Mesothelial cell of epicardium (in vitro differentiated cells): Measurements from ENCODE around the gene LPIN1. TPM values are rescaled to one million over a fixed set of nuclear protein-coding genes. Genes with fewer than 3 reads are reported as not detected.

Experiments used
- DNase-seq, 2 experiments: peaks; one replicate each; pipeline ENCODE4 v3.0.0; 2021; ENCODE audit warnings: low spot score in 2 of 2; ENCODE audit not compliant: unreplicated experiment in 2 of 2
- H3K27ac Mint-ChIP-seq: 2 replicates; pipeline ENCODE4 v1.8.0; 2021; ENCODE audit warnings: mixed read lengths
- H3K27me3 Mint-ChIP-seq: 2 replicates; pipeline ENCODE4 v1.8.0; 2021; ENCODE audit warnings: low read depth, mixed read lengths
- H3K36me3 Mint-ChIP-seq: 2 replicates; pipeline ENCODE4 v1.8.0; 2021; ENCODE audit warnings: mixed read lengths
- H3K4me1 Mint-ChIP-seq: 2 replicates; pipeline ENCODE4 v1.8.0; 2021; ENCODE audit warnings: mixed read lengths
- H3K4me3 Mint-ChIP-seq: 2 replicates; pipeline ENCODE4 v1.8.0; 2021; ENCODE audit warnings: mild to moderate bottlenecking, moderate library complexity, mixed read lengths
- H3K9me3 Mint-ChIP-seq: 2 replicates; pipeline ENCODE4 v1.8.0; 2021; ENCODE audit warnings: mixed read lengths
- total RNA-seq: library from RNA; stranded (reverse); gene quantifications from 3 replicates; pipeline ENCODE4 v1.2.1, GENCODE V29; 2021
- TF ChIP-seq, protein P1 (sequence below): fragments of 200-600 bp; sonication (generic); IDR thresholded peaks from one replicate; pipeline ENCODE4 v1.5.0; 2021; ENCODE audit warnings: antibody characterized with exemption; ENCODE audit not compliant: unreplicated experiment

The LPIN1 gene
- total RNA-seq, 1 donor from 2014 or later, result 36.1 TPM

DNA sequence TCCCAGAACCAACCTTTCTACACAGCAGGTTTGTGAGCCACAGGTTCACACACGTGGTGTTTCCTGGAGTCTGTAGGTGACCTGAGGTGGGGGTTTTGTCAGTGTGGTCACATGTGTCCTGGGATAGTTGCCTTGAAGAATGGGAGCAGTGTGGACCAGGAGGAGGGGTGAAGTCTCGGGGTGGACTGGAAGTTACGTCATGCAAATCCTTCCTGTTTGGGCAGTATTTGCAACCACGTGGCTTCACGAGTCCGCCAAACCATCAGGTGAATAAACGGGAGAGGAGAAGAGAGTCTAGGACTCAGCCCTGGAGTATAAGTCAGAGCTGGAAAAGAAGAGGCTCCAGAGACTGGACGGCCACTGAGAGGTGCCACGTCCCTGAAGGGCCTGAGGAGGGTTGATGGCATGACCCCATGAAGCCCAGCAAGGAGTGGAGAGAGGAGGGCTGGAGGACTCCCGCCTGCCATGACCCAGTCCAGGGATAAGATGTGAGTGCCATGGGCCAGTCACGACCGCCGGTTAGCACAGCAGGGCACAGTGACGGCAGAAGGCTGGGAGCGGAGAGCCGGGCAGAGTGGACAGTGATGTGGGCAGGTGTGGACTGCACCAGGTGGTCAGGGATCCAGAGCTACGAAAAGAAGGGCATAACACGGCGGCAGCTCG, 16.5 kb downstream of the LPIN1 start:
- no peak for DNase-seq

GRCh38 chr2:11764359-11764758, 17.9 kb downstream of the LPIN1 start:
- Mint-ChIP-seq H3K4me1 (peaks cover 3% of the 10 kb centered on the region), H3K36me3 (peaks cover 41% of the 10 kb centered on the region), H3K9me3 (no peaks in the 10 kb centered on the region), H3K4me3 (no peak overlapping the region), H3K27ac (no peak overlapping the region), H3K27me3 (no peaks in the 10 kb centered on the region)
- DNase-seq, result no peak
- TF ChIP-seq, protein P1, sequence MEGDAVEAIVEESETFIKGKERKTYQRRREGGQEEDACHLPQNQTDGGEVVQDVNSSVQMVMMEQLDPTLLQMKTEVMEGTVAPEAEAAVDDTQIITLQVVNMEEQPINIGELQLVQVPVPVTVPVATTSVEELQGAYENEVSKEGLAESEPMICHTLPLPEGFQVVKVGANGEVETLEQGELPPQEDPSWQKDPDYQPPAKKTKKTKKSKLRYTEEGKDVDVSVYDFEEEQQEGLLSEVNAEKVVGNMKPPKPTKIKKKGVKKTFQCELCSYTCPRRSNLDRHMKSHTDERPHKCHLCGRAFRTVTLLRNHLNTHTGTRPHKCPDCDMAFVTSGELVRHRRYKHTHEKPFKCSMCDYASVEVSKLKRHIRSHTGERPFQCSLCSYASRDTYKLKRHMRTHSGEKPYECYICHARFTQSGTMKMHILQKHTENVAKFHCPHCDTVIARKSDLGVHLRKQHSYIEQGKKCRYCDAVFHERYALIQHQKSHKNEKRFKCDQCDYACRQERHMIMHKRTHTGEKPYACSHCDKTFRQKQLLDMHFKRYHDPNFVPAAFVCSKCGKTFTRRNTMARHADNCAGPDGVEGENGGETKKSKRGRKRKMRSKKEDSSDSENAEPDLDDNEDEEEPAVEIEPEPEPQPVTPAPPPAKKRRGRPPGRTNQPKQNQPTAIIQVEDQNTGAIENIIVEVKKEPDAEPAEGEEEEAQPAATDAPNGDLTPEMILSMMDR, result no peak

More for the DNA sequence above, 16.5 kb downstream of the LPIN1 start:
- Mint-ChIP-seq H3K36me3 (peaks cover 44% of the 10 kb centered on the region), H3K4me3 (no peak overlapping the region), H3K27me3 (no peaks in the 10 kb centered on the region), H3K27ac (no peak overlapping the region), H3K9me3 (peaks cover 9% of the 10 kb centered on the region), H3K4me1 (peaks cover 3% of the 10 kb centered on the region)
- TF ChIP-seq, protein P1, result no peak

GRCh38 chr2:11764920-11765319, 18.5 kb downstream of the LPIN1 start:
- no peak for DNase-seq
- Mint-ChIP-seq H3K9me3 (no peaks in the 10 kb centered on the region), H3K4me3 (no peak overlapping the region), H3K27ac (no peak overlapping the region), H3K36me3 (peaks cover 41% of the 10 kb centered on the region), H3K4me1 (peaks cover 3% of the 10 kb centered on the region), H3K27me3 (no peaks in the 10 kb centered on the region)
- TF ChIP-seq, protein P1, result no peak

DNA sequence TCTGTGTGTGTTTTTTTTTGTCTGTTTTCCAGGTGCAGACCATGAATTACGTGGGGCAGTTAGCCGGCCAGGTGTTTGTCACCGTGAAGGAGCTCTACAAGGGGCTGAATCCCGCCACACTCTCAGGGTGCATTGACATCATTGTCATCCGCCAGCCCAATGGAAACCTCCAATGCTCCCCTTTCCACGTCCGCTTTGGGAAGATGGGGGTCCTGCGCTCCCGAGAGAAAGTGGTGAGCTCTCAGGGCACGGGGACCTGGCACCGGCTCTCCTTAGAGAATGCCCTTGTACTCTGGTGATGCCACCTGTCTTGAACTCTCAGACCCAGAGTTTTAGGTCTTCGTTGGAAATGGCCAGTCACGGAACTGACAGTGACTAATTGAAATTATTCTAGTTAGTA, 19.1 kb downstream of the LPIN1 start:
- H3K36me3 Mint-ChIP-seq, result peaks cover 44% of the 10 kb centered on the region
- no peak overlapping the region for H3K27ac Mint-ChIP-seq
- no peaks in the 10 kb centered on the region for H3K27me3 Mint-ChIP-seq
- DNase-seq, result no peak
- H3K4me1 Mint-ChIP-seq, result peaks cover 3% of the 10 kb centered on the region
- H3K4me3 Mint-ChIP-seq, result no peak overlapping the region
- TF ChIP-seq, protein P1, result no peak
- H3K9me3 Mint-ChIP-seq, result no peaks in the 10 kb centered on the region

- TF ChIP-seq, protein P1, result no peak
- Mint-ChIP-seq H3K27ac (no peak overlapping the region), H3K4me3 (no peak overlapping the region), H3K4me1 (peaks cover 3% of the 10 kb centered on the region), H3K27me3 (no peaks in the 10 kb centered on the region), H3K36me3 (peaks cover 43% of the 10 kb centered on the region), H3K9me3 (no peaks in the 10 kb centered on the region)
- no peak for DNase-seq
Observed at GRCh38 chr2:11766016-11766415, 19.6 kb downstream of the LPIN1 start.
